ENCODE data around the gene WDR43. TPM values are rescaled to one million over a fixed set of nuclear protein-coding genes. Genes with fewer than 3 reads are reported as not detected.

Gene WDR43
- total and polyA plus RNA-seq, 12 donors = 7.2 to 69.8 (median 31.2) TPM

GRCh38 chr2:28880193-28880592, 14.3 kb upstream of the WDR43 start:
- Histone ChIP-seq H3K36me3 (replicated peaks in 1 of 2) (no peaks in the 10 kb centered on the region), H3K4me1 (replicated peaks in 1 of 2) (no peaks in the 10 kb centered on the region), H3K4me3 (no peak overlapping the region), H3K9me3 (replicated peaks in 1 of 3) (no peaks in the 10 kb centered on the region), H3K27ac (no peak overlapping the region), H3K27me3 (no peaks in the 10 kb centered on the region)
- 76 to 93% (median 86%) methylated on average over 1 of the region's 1 CpG for WGBS, 4 donors
- DNase-seq = no peak
- intact Hi-C loops (cut with DNase I) = no loop called here
- TF ChIP-seq CTCF (IDR thresholded peaks at IDR 0.05) (no peak), POLR2A (IDR thresholded peaks at IDR 0.05) (no peak)

GRCh38 chr2:28893488-28893887, 979 bp upstream of the WDR43 start:
- TF ChIP-seq POLR2A (IDR thresholded peaks at IDR 0.05) (no peak), CTCF (IDR thresholded peaks at IDR 0.05) (no peak)
- peak in 4 of 7 donors; percentile 9 to 70 (median 28) for DNase-seq
- Histone ChIP-seq H3K36me3 (replicated peaks in 1 of 2) (no peaks in the 10 kb centered on the region), H3K4me1 (replicated peaks in 1 of 2) (peaks cover 20 to 33% of the 10 kb centered on the region in 2 donors), H3K4me3 (no peak overlapping the region), H3K27me3 (no peaks in the 10 kb centered on the region), H3K9me3 (replicated peaks in 1 of 3) (no peaks in the 10 kb centered on the region), H3K27ac (no peak overlapping the region)
- intact Hi-C loops (cut with DNase I) = no loop called here
- WGBS, 4 donors = 95 to 97% (median 96%) methylated on average over 21 of the region's 21 CpGs

DNA sequence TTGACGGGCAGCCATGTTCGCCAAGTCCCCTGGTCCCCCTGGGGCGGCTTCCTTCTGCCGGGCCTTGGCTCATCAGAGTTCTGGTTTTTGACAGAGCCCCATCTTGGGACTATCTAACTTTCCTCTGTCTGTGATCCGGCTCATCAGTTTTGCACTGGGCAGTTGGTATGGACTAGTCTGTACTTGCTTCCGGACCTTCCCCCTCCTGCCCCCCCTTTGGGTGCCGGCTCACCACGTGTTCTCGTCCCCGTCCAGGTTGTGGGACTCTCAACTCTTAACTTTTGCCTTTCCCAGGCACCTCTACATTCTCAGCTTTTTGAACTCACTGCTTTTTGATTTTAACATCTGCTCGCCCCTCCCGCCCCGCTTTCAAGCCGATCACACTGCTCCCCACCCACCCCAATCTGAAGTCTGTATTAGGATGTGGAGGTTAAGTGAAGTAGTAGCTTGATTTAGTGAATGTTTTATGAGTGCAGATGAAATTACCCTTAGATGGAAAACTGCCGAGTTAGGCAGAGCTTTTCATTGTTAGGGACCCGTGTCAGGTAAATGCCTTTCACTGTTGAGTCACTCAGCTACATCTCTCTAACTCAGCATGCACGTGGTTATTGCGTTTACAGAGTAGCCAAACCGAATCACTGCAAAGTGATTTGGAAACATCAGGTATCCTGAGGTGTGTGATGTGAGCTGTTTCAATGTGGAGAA, 874 bp downstream of the WDR43 start:
- peak in 1 of 2 donors; percentile 44 for TF ChIP-seq POLR2A (IDR thresholded peaks at IDR 0.05)
- no peak for TF ChIP-seq CTCF (IDR thresholded peaks at IDR 0.05)
- Histone ChIP-seq H3K27ac (peak overlapping the region in 4 of 5 donors; percentile 70 to 95 (median 86)), H3K36me3 (replicated peaks in 1 of 2) (no peaks in the 10 kb centered on the region), H3K4me3 (peak overlapping the region; percentile 10 to 98 (median 87)), H3K27me3 (no peaks in the 10 kb centered on the region), H3K9me3 (replicated peaks in 1 of 3) (no peaks in the 10 kb centered on the region), H3K4me1 (replicated peaks in 1 of 2) (peaks cover 24 to 44% of the 10 kb centered on the region in 2 donors)
- DNase-seq = peak; percentile 29 to 60 (median 39)
- intact Hi-C loops (cut with DNase I) = no loop called here
- 0 to 2% (median 1%) methylated on average over 16 to 19 of the region's 19 CpGs for WGBS, 4 donors

- intact Hi-C loops (cut with DNase I) = no loop called here
- H3K4me3 ChIP-seq = no peak overlapping the region
- no peak for DNase-seq
- H3K27ac ChIP-seq = no peak overlapping the region
- H3K36me3 ChIP-seq (replicated peaks in 1 of 2) = peaks cover 0 to under 1% of the 10 kb centered on the region in 2 donors
- H3K27me3 ChIP-seq = no peaks in the 10 kb centered on the region
- WGBS, 4 donors = 61 to 68% (median 64%) methylated on average over 2 of the region's 2 CpGs
- TF ChIP-seq CTCF (IDR thresholded peaks at IDR 0.05) (no peak), POLR2A (IDR thresholded peaks at IDR 0.05) (no peak)
- H3K9me3 ChIP-seq (replicated peaks in 1 of 3) = no peaks in the 10 kb centered on the region
- H3K4me1 ChIP-seq (replicated peaks in 1 of 2) = peaks cover 24 to 44% of the 10 kb centered on the region in 2 donors
These were observed 2.4 kb downstream of the WDR43 start for GRCh38 chr2:28896906-28897305.

Measured in adrenal gland (tissue), 12 donors.